ENCODE measurements around the gene GAD1. TPM values are rescaled to one million over a fixed set of nuclear protein-coding genes. Genes with fewer than 3 reads are reported as not detected.

The GAD1 gene
- total and polyA plus RNA-seq, 2 of the 4 experiments (the other 2 are of a cell fraction) = not detected

DNA sequence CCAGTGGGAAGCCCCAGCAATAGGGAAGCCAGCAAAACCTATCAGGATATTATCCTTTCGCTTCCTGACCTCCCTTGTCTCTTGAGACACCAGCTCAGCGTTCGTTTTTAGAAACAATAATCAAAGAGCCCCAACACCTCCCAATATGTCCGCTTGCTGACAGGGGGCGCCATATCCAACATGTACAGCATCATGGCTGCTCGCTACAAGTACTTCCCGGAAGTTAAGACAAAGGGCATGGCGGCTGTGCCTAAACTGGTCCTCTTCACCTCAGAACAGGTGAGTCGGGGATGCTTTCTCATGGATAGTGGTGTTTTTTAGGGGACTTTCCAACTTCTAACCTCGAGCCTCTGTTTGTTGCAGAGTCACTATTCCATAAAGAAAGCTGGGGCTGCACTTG is 28.7 kb downstream of the GAD1 start:
- Histone ChIP-seq H3K4me3 (ENCODE audit: insufficient read depth, low read depth, low read length) (no peak overlapping the region), H3K56ac (ENCODE audit: extremely low read depth, insufficient read depth, low read length) (no peak overlapping the region), H4K20me1 (ENCODE audit: insufficient read depth, low read length) (no peaks in the 10 kb centered on the region), H2BK5ac (ENCODE audit: low read depth, low read length, poor library complexity, severe bottlenecking) (no peak overlapping the region), H2AK9ac (replicated peaks; ENCODE audit: low read depth, low read length, poor library complexity) (no peak overlapping the region), H3K9me1 (ENCODE audit: insufficient read depth, low read length) (no peaks in the 10 kb centered on the region), H3K23ac (ENCODE audit: low read depth, low read length) (no peak overlapping the region), H4K91ac (ENCODE audit: insufficient read depth, low read depth, low read length) (no peak overlapping the region), H2AK5ac (ENCODE audit: low read depth, low read length) (no peak overlapping the region), H3K9ac (ENCODE audit: low read depth, low read length) (no peak overlapping the region), H3K27ac (ENCODE audit: insufficient read depth, low read length) (no peak overlapping the region), H3K27me3 (ENCODE audit: control insufficient read depth, insufficient read depth, low read length) (no peaks in the 10 kb centered on the region), H3K14ac (replicated peaks; ENCODE audit: low read depth, low read length) (no peak overlapping the region), H3K4me1 (ENCODE audit: control insufficient read depth, insufficient read depth, low read length) (no peaks in the 10 kb centered on the region), H3K4me2 (ENCODE audit: low read depth, low read length) (no peak overlapping the region), H4K5ac (ENCODE audit: low read depth, low read length) (no peak overlapping the region), H2BK15ac (ENCODE audit: low read depth, low read length) (no peak overlapping the region), H3K18ac (ENCODE audit: low read depth, low read length) (no peak overlapping the region), H3K9me3 (ENCODE audit: control insufficient read depth, insufficient read depth, low read length) (no peaks in the 10 kb centered on the region), H2BK120ac (ENCODE audit: low read depth, low read length) (no peak overlapping the region), H2AFZ (replicated peaks; ENCODE audit: low read length, poor library complexity) (no peak overlapping the region), H3K36me3 (ENCODE audit: control insufficient read depth, insufficient read depth, low read length) (no peaks in the 10 kb centered on the region), H2BK20ac (ENCODE audit: low read depth, low read length) (no peak overlapping the region), H4K8ac (ENCODE audit: low read depth in 2 of 2, low read length in 2 of 2) (no peak overlapping the region), H3K4ac (ENCODE audit: low read depth, low read length) (no peak overlapping the region), H3K79me1 (ENCODE audit: low read depth in 1 of 2, low read length in 2 of 2) (no peaks in the 10 kb centered on the region)
- 63% methylated on average over 5 of the region's 10 CpGs; no CpG with 5 or more reads in 1 of the 2 experiments for whole genome bisulfite sequencing, 2 experiments (ENCODE audit: extremely low coverage in 2 of 2, insufficient read length in 1 of 2)
- CTCF ChIA-PET = no interaction called here
- POLR2A ChIA-PET (ENCODE audit: unreplicated experiment) = no interaction called here
- no TSS peak for BruUV-seq (replicated peaks)
- in situ Hi-C loops (cut with MboI; ENCODE audit: low sequenced_read_pairs) (no loop called here), intact Hi-C loops (cut with micrococcal nuclease) (no loop called here), dilution Hi-C loops (cut with HindIII; ENCODE audit: low sequenced_read_pairs, unreplicated experiment) (no loop called here)
- ATAC-seq (ENCODE audit: low read depth) = no peak
- no peak for DNase-seq
- no peak for TF ChIP-seq MAFK (IDR thresholded peaks at IDR 0.05; ENCODE audit: low read depth, low read length)
- no peak for TF ChIP-seq RFX5 (IDR thresholded peaks at IDR 0.05; ENCODE audit: low read depth, low read length)
- TF ChIP-seq FOS (IDR thresholded peaks at IDR 0.05; ENCODE audit: low read depth, low read length) = no peak
- TF ChIP-seq, protein P1, sequence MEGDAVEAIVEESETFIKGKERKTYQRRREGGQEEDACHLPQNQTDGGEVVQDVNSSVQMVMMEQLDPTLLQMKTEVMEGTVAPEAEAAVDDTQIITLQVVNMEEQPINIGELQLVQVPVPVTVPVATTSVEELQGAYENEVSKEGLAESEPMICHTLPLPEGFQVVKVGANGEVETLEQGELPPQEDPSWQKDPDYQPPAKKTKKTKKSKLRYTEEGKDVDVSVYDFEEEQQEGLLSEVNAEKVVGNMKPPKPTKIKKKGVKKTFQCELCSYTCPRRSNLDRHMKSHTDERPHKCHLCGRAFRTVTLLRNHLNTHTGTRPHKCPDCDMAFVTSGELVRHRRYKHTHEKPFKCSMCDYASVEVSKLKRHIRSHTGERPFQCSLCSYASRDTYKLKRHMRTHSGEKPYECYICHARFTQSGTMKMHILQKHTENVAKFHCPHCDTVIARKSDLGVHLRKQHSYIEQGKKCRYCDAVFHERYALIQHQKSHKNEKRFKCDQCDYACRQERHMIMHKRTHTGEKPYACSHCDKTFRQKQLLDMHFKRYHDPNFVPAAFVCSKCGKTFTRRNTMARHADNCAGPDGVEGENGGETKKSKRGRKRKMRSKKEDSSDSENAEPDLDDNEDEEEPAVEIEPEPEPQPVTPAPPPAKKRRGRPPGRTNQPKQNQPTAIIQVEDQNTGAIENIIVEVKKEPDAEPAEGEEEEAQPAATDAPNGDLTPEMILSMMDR (conservative IDR thresholded peaks at IDR 0.05; ENCODE audit: low read depth, low read length) = no peak
- no peak for TF ChIP-seq RCOR1 (IDR thresholded peaks at IDR 0.05; ENCODE audit: insufficient replicate concordance, low read length)
- TF ChIP-seq, protein P2, sequence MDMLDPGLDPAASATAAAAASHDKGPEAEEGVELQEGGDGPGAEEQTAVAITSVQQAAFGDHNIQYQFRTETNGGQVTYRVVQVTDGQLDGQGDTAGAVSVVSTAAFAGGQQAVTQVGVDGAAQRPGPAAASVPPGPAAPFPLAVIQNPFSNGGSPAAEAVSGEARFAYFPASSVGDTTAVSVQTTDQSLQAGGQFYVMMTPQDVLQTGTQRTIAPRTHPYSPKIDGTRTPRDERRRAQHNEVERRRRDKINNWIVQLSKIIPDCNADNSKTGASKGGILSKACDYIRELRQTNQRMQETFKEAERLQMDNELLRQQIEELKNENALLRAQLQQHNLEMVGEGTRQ (IDR thresholded peaks at IDR 0.05; ENCODE audit: low read depth, low read length) = no peak
- TF ChIP-seq POLR2A (IDR thresholded peaks at IDR 0.05; ENCODE audit: low read depth, low read length) = no peak
- TF ChIP-seq, protein P3, sequence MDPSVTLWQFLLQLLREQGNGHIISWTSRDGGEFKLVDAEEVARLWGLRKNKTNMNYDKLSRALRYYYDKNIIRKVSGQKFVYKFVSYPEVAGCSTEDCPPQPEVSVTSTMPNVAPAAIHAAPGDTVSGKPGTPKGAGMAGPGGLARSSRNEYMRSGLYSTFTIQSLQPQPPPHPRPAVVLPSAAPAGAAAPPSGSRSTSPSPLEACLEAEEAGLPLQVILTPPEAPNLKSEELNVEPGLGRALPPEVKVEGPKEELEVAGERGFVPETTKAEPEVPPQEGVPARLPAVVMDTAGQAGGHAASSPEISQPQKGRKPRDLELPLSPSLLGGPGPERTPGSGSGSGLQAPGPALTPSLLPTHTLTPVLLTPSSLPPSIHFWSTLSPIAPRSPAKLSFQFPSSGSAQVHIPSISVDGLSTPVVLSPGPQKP (IDR thresholded peaks at IDR 0.05; ENCODE audit: borderline replicate concordance, low read depth, low read length) = no peak
- TF ChIP-seq MXI1 (IDR thresholded peaks at IDR 0.05; ENCODE audit: borderline replicate concordance, low read depth, low read length) = no peak
- TF ChIP-seq CHD1 (IDR thresholded peaks at IDR 0.05; ENCODE audit: low read depth, low read length) = no peak
- TF ChIP-seq MAZ (IDR thresholded peaks at IDR 0.05; ENCODE audit: borderline replicate concordance, low read depth, low read length) = no peak
- no peak for TF ChIP-seq SMC3 (IDR thresholded peaks at IDR 0.05; ENCODE audit: low read depth, low read length)
- no peak for TF ChIP-seq CEBPB (IDR thresholded peaks at IDR 0.05; ENCODE audit: low read depth, low read length)
- TF ChIP-seq BHLHE40 (IDR thresholded peaks at IDR 0.05; ENCODE audit: low read depth, low read length) = no peak
- no peak for TF ChIP-seq RAD21 (IDR thresholded peaks at IDR 0.05; ENCODE audit: low read length)
- TF ChIP-seq NFE2L2 (IDR thresholded peaks at IDR 0.05; ENCODE audit: low read depth, low read length) = no peak

Data from IMR-90 (cell line).